HG03565 (cell line): ENCODE measurements around the gene RHOV.

Experiments
- ATAC-seq: cut with Tn5 transposase; IDR thresholded peaks from one replicate; pipeline ENCODE4 v1.9.1; 2021; ENCODE audit warnings: mild to moderate bottlenecking, moderate library complexity; ENCODE audit not compliant: unreplicated experiment

Gene RHOV

DNA sequence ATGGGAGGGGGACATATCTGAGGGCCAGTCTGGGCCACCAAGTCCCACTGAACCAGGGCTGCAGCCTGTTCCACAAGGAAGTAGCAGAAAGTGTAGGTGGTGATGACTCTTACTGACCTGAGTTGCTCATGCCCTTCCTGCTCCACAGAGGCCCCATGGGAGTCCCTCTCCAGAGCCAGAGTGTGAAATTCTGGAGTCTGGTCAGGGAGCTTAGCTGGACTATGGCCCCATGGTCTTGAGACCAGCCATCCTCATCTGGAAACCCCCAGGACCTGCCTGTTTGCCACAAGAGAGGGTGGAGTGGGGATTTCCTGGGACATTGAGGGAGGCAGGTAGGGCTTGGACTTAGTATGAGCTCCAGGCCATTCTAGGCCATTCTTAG, 27.2 kb downstream of the RHOV start:
- no peak for ATAC-seq

DNA sequence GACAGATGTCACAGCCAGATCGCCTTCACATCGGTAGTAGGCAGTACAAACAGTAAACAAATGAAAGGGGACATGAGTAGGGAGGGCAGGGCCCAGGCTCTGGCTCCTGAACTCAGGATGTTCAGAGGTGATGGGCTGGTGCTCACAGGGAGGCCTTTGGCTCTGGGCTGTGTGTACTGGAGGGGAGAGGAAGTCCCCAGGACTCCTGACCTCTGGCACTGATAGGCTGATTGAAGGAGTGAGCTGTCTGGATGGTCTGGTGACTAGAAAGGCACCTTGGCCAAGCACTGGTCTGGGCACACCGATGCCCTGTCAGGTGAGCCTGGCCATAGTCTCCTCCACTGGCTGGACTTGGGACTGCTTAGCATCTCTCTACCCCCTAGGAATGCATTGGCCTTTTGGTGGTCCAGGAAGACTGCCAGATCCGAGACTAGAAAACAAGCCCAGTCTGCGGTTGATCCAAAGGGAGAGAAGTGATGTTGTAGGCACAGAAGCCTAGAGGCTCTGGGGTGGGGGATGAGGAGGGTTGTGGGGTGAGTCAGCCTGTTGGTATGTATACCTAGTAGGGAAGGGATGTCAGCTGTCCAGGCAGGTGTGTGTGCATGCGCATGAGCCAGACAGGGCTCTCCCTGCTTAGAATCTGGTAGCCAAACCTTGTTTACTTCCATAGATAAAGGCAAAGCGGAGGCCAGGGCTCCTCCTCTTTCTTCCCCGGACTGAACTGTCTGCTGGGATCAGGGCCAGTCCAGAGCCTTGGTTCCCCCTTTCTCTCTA, 28.3 kb downstream of the RHOV start:
- ATAC-seq, result no peak

DNA sequence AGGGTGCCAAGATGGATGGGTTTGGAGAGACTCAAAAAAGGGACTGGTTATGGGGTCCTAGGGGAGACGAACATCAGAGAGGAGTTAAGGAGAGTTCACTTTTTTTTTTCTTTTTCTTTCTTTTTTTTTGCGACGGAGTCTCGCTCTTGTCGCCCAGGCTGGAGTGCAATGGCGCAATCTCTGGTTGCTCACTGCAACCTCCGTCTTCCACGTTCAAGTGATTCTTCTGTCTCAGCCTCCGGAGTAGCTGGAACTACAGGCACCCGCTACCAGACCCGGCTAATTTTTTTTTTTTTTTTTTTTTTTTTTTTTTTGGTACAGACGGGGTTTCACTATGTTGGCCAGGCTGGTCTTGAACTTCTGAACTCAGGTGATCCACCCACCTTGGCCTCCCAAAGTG, 29.0 kb downstream of the RHOV start:
- ATAC-seq, result no peak

DNA sequence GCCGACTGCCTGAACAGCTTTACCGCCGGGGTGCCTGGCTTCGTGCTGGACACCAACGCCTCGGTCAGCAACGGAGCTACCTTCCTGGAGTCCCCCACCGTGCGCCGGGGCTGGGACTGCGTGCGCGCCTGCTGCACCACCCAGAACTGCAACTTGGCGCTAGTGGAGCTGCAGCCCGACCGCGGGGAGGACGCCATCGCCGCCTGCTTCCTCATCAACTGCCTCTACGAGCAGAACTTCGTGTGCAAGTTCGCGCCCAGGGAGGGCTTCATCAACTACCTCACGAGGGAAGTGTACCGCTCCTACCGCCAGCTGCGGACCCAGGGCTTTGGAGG, 29.4 kb downstream of the RHOV start:
- ATAC-seq, result no peak

DNA sequence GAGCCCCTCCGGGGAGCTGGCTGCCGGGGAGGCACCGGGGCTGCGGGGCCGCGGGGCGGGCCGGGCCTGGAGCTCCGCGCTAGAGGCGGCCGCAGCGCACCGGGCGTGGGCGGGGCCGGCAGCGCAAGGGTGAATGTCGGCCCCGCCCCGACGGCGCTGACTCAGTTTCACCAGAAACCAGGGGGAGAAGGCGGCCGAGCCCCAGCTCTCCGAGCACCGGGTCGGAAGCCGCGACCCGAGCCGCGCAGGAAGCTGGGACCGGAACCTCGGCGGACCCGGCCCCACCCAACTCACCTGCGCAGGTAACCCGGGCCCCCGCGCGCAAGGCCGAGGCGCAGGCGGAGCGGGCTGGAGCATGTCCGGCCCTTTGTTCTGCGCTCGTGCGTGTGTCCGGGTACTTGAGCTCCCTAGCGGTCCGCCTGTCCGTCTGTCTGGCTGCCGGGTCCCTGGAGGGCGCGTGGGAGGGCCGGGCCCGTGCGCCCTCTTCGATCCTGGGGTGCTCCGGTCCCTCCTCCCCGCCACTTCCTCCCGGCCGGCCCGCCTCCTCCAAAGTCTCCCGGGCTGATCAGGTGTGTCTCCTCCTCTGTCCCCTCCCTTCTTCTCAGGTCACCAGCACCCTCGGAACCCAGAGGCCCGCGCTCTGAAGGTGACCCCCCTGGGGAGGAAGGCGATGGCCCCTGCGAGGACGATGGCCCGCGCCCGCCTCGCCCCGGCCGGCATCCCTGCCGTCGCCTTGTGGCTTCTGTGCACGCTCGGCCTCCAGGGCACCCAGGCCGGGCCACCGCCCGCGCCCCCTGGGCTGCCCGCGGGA, 29.9 kb downstream of the RHOV start, which contains the start of gene SPINT1:
TSS of gene SPINT1 (plus strand) at position 164 of the 811 bp plus-strand sequence. CDS start at position 671, 507 bp downstream.
- no peak for ATAC-seq

DNA sequence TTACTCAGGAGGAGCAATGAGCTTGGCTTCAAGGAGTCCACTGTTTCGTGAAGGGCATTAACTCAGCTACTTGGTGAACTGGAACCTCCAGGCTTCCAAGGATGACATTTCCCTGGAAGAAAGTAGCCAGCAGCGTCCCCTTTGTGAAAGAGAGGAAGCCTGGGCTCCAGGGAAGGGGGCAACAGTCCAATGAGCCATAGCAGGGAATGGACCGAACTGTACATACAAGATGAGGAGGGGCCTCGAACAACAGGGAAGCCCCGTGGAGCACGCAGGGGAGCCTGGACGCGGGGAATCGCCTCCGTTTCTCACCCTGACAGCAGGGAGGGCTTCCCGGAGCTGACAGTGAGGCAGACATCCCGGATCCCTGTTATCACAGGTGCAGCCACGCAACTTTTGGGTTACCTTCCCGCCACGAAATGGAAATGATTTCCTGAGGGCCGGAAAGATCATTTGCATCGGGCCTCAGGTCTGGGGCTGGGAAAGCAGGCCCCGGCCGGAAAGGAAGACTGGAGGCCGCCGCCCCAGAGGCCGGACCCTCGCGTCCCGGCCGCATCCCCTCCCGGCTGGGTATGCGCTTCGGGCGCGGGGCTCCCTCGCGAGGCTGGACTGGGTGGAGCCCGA, 30.7 kb downstream of the RHOV start:
- no peak for ATAC-seq

DNA sequence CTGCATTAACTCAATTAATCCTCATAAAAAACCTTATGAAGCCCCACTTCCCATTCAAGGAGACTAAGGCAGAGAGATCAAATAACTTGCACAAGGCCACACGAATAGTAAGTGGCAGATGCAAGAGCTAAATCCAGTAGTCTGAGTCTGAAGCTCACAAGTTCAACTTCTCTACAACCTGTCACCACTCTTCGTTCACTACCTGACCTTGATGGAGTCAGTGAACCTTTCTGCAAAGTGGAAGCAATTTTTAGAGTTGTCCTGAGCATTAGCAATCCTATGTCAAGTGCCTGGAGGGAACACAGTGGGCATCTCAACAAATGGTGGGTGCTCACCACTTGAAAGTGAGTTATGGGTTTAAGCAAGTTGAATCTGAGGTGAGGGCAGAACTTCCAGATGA, 32.3 kb downstream of the RHOV start:
- no peak for ATAC-seq

DNA sequence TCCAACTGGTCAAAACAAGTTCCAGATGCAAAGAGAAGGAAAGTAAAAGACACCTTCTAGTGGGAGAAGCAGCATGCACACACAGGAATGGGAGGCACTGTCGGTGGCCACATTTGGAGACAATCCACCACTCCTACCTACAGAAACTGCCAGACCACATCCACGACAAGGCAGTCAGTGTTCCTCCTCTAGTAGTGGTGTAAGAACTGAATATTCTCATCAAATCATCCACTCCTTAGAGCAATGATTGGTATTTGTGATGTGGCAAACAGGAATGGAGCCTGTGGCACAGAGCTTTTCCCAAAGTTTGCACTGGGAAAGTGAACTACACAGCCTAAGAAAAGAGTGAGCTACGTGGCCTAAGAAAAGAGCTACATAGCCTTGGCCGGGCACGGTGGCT, 35.3 kb downstream of the RHOV start:
- no peak for ATAC-seq

DNA sequence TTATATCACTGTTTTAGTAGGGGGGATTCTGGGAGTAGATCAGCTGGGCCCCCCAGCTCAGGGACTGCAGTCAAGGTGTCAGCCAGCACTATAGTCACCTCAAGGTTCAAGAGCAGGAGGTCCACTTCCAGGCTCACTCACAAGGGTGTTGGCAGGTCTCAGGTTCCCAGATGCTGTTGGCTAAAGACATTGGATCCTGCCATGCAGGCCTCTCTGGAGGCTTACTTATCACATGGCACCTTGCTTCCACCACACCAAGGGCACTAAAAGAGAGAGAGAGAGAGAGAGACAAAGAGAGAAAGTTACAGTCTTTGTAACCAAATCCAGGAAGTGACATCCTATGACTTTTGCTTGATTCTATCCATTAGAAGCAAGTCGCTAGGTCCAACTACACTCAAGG, 38.0 kb downstream of the RHOV start:
- ATAC-seq, result no peak

DNA sequence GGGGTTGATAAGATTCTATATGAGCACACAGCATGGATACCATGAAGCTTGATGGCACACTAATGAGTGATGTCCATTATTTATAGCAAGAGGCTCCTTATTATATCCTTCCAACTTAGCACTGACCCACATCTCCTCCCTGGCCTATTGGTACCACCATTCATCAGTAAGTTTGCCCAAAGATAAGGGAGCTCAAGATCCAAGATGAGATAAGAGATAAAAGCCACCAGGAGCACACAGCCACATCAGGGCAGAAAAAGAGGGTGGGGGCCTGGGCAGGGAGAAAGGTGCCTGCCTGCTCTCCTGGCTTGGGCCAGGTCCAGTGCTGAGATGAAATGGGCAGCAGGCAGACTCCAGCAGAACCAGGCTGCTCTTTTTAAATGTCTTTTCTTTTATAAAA, 41.1 kb downstream of the RHOV start:
- ATAC-seq, result no peak

DNA sequence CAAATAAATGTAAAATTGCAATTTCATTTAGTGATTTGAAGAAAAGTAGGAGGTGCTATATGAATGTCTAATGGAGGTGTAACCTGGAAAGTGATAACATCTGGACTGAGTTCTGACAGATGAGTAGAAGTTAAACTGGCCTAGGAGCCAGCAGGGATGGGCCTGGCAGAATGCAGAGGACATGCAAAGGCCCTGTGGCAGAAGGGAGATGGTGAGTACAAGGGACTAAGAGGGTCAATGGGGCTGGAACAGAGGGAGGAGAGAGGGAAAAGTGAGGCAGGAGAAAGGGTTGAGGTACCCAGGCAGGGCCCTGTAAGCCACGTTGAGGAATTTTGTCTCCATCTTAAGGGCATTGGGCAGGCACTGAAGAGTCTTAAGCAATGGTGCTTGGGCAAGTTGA, 42.2 kb downstream of the RHOV start:
- ATAC-seq, result no peak

DNA sequence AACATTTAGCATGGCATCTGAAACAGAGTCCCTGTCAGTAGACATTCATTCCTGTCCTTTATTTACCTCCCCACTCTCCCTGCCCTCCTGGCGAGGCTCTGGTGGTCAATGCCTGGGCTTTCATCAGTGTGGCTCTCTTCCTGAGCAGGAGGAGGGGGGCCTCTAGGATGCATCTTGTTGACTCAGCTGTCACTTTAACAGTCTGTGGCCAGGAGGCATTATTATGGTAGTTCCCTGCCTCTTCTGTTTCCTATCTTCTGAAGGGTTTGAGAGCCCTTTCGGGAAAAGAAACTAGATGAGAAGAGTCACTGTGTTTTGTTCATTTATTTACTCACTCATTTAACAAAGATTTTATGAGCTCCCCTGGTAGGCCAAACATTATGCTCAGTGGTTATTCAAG, 43.1 kb downstream of the RHOV start:
- ATAC-seq, result no peak

DNA sequence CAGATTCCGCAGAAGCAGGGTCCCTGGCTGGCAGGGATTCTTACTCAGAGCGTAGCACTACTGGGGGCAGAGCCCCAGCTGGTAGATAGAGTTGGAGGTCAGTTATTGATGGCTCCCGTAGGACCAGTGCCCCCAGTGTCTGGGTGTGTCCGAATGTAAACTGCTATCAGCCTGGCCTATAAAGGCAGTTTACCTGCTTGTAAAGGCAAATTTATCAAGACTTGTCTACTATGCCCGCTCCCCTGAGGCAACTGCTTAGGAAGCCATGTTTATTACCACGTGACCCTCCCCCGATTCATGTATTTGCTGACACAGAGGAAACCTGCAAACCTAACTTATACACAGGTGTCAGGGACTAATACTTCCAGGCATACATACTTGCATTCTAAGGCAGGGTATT, 44.9 kb downstream of the RHOV start:
- no peak for ATAC-seq

DNA sequence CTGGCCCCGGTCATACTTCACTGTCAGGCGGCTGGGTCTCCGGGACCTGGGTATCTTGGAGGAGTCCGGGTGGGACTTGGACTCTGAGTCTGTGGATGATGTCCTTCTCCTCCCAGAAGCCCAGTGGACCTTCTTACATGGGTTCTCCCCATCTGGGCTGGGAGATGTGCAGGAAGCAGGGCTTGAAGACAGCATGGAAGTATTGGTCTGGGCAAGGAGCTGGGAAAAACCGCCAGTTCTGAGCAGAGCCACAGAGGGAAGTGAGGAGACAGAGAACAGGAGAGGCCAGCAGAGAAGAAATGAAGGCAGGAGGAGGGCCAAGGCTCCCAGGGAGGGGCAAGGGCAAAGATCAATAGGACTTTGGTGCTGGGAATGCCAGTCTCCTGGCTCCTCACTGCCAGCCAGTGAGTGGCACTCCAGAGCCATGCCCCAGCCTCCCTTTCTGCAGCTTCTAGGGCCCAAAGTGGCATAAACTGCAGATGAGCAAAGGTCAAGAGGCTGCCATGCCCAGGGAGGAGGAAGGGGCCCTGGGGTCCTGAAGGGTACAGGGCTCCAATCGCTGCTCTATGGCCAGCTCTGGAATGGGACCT, 45.5 kb downstream of the RHOV start, which contains the start of gene PPP1R14D:
TSS of gene PPP1R14D (minus strand) at position 262 of the 590 bp plus-strand sequence. CDS start at position 195, 67 bp downstream.
- no peak for ATAC-seq

DNA sequence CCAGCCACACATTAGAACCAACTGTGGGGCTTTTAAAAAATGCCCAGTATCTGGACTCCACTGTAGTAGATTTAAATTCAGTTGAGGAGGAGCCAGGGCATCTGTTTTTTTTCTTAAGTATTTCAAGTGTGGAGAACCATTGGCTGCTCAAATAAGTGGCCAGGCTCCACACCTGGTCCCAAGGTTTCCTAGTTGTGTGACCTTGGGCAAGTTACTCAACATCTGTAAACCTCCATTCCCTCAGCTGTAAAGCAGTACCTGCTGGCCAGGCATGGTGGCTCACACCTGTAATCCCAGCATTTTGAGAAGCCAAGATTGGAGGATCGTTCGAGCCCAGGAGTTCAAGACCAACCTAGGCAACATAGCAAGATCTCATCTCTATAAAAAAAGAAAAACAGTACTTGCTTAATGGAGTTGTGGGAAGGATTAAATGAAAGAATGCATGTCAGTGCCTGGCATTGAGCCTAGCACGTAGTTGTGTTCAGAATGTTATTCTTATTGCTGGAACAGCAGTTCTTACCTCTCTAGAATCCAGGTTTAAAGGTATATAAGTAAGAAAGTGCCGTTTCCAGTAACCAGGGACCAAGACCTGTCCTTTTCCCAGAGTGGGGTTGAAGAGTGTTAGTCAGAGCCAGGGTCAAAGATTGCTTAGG, 47.5 kb downstream of the RHOV start:
- ATAC-seq, result no peak

DNA sequence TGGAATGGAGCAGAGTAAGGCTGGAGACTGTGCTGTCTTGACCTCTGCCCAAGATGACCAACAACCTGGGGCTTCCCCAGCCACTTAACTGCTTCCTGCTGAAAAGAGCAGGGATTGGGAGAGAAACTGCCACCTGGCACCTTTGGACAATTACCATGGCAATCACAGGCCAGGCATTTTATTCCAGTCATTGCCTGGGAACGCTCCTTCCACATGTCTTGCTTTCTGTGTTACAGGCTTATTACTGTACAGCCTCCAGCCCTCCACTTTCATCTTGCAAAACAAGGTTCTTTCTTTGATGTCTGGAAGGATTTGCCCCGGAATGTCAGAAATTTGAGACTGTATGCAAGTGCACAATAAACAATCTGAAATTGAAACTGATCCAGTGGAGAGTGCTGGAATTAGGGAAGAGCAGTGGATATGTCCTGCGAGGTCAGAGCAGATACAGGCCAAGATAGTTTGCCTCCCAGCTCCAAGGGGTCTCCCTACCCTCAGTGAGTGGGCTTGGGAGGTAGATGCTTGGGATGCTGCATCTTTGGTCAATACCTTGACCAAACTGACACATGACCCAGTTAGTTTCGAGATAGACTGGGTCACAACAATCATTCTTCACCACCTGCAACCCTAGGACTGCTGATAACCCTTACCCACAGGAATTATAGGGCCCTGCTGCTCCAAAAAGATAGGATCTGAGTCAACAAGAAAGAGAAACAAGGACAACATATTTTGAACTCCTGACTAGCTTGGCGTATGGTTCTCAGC, 48.2 kb downstream of the RHOV start:
- ATAC-seq, result no peak

DNA sequence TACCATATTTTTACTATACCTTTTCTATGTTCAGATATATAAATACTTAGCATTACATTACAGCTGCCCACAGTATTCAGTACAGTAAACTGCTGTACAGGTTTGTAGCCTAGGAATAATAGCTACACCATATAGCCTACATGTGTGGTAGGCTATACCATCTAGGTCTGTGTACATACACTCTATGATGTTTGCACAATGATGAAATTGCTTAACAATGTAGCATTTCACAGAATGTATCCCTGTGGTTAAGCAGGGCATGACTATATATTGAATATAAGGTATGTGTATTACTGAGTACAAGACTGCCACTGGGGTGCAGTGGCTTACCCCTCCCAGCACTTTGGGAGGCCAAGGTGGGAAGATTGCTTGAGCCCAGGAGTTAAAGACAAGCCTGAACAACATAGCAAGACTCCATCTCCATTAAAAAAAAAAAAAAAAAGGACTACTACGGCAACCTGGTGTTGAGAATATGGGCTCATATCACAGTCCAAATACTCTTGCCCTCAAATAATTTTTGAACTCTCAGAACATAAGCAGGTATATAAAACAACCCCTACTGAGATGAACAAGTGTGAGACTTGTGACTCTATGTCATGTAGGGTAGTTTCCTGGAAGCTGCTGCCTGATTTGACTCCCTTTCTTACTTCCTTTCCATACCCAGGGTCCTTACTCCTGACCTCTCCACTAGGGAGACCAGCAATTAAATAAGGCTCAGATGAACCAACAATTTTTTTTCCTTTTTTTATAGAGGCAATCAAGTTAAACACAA, 50.3 kb downstream of the RHOV start:
- no peak for ATAC-seq
